Activated CD4-positive, alpha-beta T cell treated with anti-CD3 and anti-CD28 coated beads, Interleukin-2, amount 10 ng/mL, durations not matched to agents 24 days and 14 days (primary cell): Measurements from ENCODE around the gene TSHR. TPM values are rescaled to one million over a fixed set of nuclear protein-coding genes. Genes with fewer than 3 reads are reported as not detected.

ENCODE experiments used
- DNase-seq: peaks from one replicate; pipeline ENCODE4 v3.0.0; 2022
- H3K27ac Mint-ChIP-seq: one replicate; pipeline ENCODE4 v1.8.0; 2022; ENCODE audit warnings: mild to moderate bottlenecking, mixed read lengths
- H3K27me3 Mint-ChIP-seq: one replicate; pipeline ENCODE4 v1.8.0; 2022; ENCODE audit warnings: mixed read lengths
- H3K36me3 Mint-ChIP-seq: one replicate; pipeline ENCODE4 v1.8.0; 2022; ENCODE audit warnings: low read depth, mild to moderate bottlenecking, mixed read lengths
- H3K4me1 Mint-ChIP-seq: one replicate; pipeline ENCODE4 v1.8.0; 2021; ENCODE audit warnings: mixed read lengths
- H3K4me3 Mint-ChIP-seq: one replicate; pipeline ENCODE4 v1.8.0; 2022; ENCODE audit warnings: mild to moderate bottlenecking, moderate library complexity, mixed read lengths
- H3K9me3 Mint-ChIP-seq: one replicate; pipeline ENCODE4 v1.8.0; 2021; ENCODE audit warnings: mixed read lengths
- intact Hi-C: fragments of 100-400 bp; cut with micrococcal nuclease; formaldehyde crosslinking; loops from one replicate; pipeline ENCODE4 v1.15.1; 2023
- total RNA-seq: library from RNA; stranded (reverse); gene quantifications from 2 replicates; pipeline ENCODE4 v1.2.3, GENCODE V29; 2022

The TSHR gene
- total RNA-seq, 1 donor from 2014 or later: not detected

GRCh38 chr14:80958226-80958625, 2.8 kb downstream of the TSHR start:
- intact Hi-C loops: no loop called here
- Mint-ChIP-seq H3K27ac (peak overlapping the region; percentile 66), H3K4me3 (peak overlapping the region; percentile 53), H3K27me3 (peaks cover 17% of the 10 kb centered on the region), H3K36me3 (peaks cover 10% of the 10 kb centered on the region), H3K9me3 (peaks cover 10% of the 10 kb centered on the region), H3K4me1 (peaks cover 56% of the 10 kb centered on the region)
- DNase-seq: no peak

GRCh38 chr14:80958939-80959338, 3.5 kb downstream of the TSHR start:
- H3K9me3 Mint-ChIP-seq: peaks cover 10% of the 10 kb centered on the region
- H3K36me3 Mint-ChIP-seq: peaks cover 10% of the 10 kb centered on the region
- peak overlapping the region; percentile 85 for H3K27ac Mint-ChIP-seq
- H3K4me1 Mint-ChIP-seq: peaks cover 56% of the 10 kb centered on the region
- DNase-seq: no peak
- peak overlapping the region; percentile 22 for H3K4me3 Mint-ChIP-seq
- H3K27me3 Mint-ChIP-seq: peaks cover 22% of the 10 kb centered on the region
- intact Hi-C loops: loop anchor here (1.0 kb wide), 7 partner anchors 17 to 260 kb away; no protein-coding TSS in a partner anchor

GRCh38 chr14:80959496-80959895, 4.1 kb downstream of the TSHR start:
- Mint-ChIP-seq H3K27ac (peak overlapping the region; percentile 85), H3K4me1 (peaks cover 56% of the 10 kb centered on the region), H3K4me3 (peak overlapping the region; percentile 38), H3K27me3 (peaks cover 24% of the 10 kb centered on the region), H3K9me3 (peaks cover 10% of the 10 kb centered on the region), H3K36me3 (peaks cover 10% of the 10 kb centered on the region)
- DNase-seq: peak; percentile 94
- intact Hi-C loops: loop anchor here (1.0 kb wide), 7 partner anchors 17 to 260 kb away; no protein-coding TSS in a partner anchor

GRCh38 chr14:80965037-80965436, 9.6 kb downstream of the TSHR start:
- intact Hi-C loops: no loop called here
- H3K27ac Mint-ChIP-seq: no peak overlapping the region
- peaks cover 9% of the 10 kb centered on the region for H3K4me1 Mint-ChIP-seq
- no peak overlapping the region for H3K4me3 Mint-ChIP-seq
- H3K36me3 Mint-ChIP-seq: peaks cover 6% of the 10 kb centered on the region
- DNase-seq: no peak
- H3K9me3 Mint-ChIP-seq: peaks cover 20% of the 10 kb centered on the region
- peaks cover 31% of the 10 kb centered on the region for H3K27me3 Mint-ChIP-seq

GRCh38 chr14:80973931-80974641, 18.7 kb downstream of the TSHR start:
- DNase-seq: no peak
- Mint-ChIP-seq H3K36me3 (peaks cover 4% of the 10 kb centered on the region), H3K27me3 (peaks cover 25% of the 10 kb centered on the region), H3K9me3 (peaks cover 6% of the 10 kb centered on the region), H3K4me3 (no peak overlapping the region), H3K27ac (no peak overlapping the region), H3K4me1 (peaks cover 34% of the 10 kb centered on the region)
- intact Hi-C loops: no loop called here

GRCh38 chr14:80974679-80975078, 19.3 kb downstream of the TSHR start:
- no peak for DNase-seq
- intact Hi-C loops: no loop called here
- Mint-ChIP-seq H3K4me3 (no peak overlapping the region), H3K9me3 (peaks cover 5% of the 10 kb centered on the region), H3K27me3 (peaks cover 24% of the 10 kb centered on the region), H3K36me3 (peaks cover 3% of the 10 kb centered on the region), H3K4me1 (peaks cover 37% of the 10 kb centered on the region), H3K27ac (no peak overlapping the region)

GRCh38 chr14:80977221-80977620, 21.8 kb downstream of the TSHR start:
- Mint-ChIP-seq H3K9me3 (peaks cover 5% of the 10 kb centered on the region), H3K4me1 (peaks cover 41% of the 10 kb centered on the region), H3K27me3 (peaks cover 31% of the 10 kb centered on the region), H3K36me3 (peaks cover 3% of the 10 kb centered on the region), H3K27ac (no peak overlapping the region), H3K4me3 (no peak overlapping the region)
- no peak for DNase-seq
- intact Hi-C loops: no loop called here

GRCh38 chr14:80978403-80978802, 23.0 kb downstream of the TSHR start:
- peaks cover 5% of the 10 kb centered on the region for H3K9me3 Mint-ChIP-seq
- peak overlapping the region; percentile 11 for H3K4me3 Mint-ChIP-seq
- peak; percentile 76 for DNase-seq
- no peak overlapping the region for H3K27ac Mint-ChIP-seq
- H3K36me3 Mint-ChIP-seq: peaks cover 3% of the 10 kb centered on the region
- peaks cover 41% of the 10 kb centered on the region for H3K4me1 Mint-ChIP-seq
- intact Hi-C loops: loop anchor here (1.0 kb wide), 1 partner anchor 19 kb away; no protein-coding TSS in a partner anchor
- H3K27me3 Mint-ChIP-seq: peaks cover 25% of the 10 kb centered on the region

GRCh38 chr14:80979951-80980350, 24.5 kb downstream of the TSHR start:
- DNase-seq: no peak
- peaks cover 36% of the 10 kb centered on the region for H3K4me1 Mint-ChIP-seq

GRCh38 chr14:80981156-80981555, 25.7 kb downstream of the TSHR start:
- H3K9me3 Mint-ChIP-seq: no peaks in the 10 kb centered on the region
- intact Hi-C loops: loop anchor here (10.0 kb wide), 1 partner anchor 46 kb away; no protein-coding TSS in a partner anchor

More at GRCh38 chr14:80979951-80980350, 24.5 kb downstream of the TSHR start:
- Mint-ChIP-seq H3K27ac (no peak overlapping the region), H3K27me3 (peaks cover 18% of the 10 kb centered on the region), H3K4me3 (no peak overlapping the region), H3K9me3 (peaks cover 5% of the 10 kb centered on the region), H3K36me3 (peaks cover 3% of the 10 kb centered on the region)
- intact Hi-C loops: loop anchor here (10.0 kb wide), 1 partner anchor 45 kb away; no protein-coding TSS in a partner anchor

GRCh38 chr14:80981673-80982072, 26.3 kb downstream of the TSHR start:
- H3K9me3 Mint-ChIP-seq: no peaks in the 10 kb centered on the region
- H3K36me3 Mint-ChIP-seq: no peaks in the 10 kb centered on the region
- intact Hi-C loops: loop anchor here (10.0 kb wide), 1 partner anchor 47 kb away; no protein-coding TSS in a partner anchor
- H3K27me3 Mint-ChIP-seq: peaks cover 14% of the 10 kb centered on the region
- H3K4me1 Mint-ChIP-seq: peaks cover 35% of the 10 kb centered on the region
- DNase-seq: no peak
- no peak overlapping the region for H3K27ac Mint-ChIP-seq
- no peak overlapping the region for H3K4me3 Mint-ChIP-seq

More at GRCh38 chr14:80981156-80981555, 25.7 kb downstream of the TSHR start:
- H3K36me3 Mint-ChIP-seq: no peaks in the 10 kb centered on the region
- H3K27me3 Mint-ChIP-seq: peaks cover 14% of the 10 kb centered on the region
- H3K4me3 Mint-ChIP-seq: no peak overlapping the region
- peaks cover 38% of the 10 kb centered on the region for H3K4me1 Mint-ChIP-seq
- no peak overlapping the region for H3K27ac Mint-ChIP-seq
- DNase-seq: no peak

- Mint-ChIP-seq H3K4me3 (no peak overlapping the region), H3K4me1 (peaks cover 28% of the 10 kb centered on the region), H3K9me3 (no peaks in the 10 kb centered on the region), H3K27me3 (peaks cover 14% of the 10 kb centered on the region), H3K27ac (no peak overlapping the region), H3K36me3 (no peaks in the 10 kb centered on the region)
- intact Hi-C loops: loop anchor here (10.0 kb wide), 1 partner anchor 48 kb away; no protein-coding TSS in a partner anchor
- no peak for DNase-seq
Observed at GRCh38 chr14:80982711-80983110, 27.3 kb downstream of the TSHR start.

- no peaks in the 10 kb centered on the region for H3K36me3 Mint-ChIP-seq
- H3K9me3 Mint-ChIP-seq: no peaks in the 10 kb centered on the region
- no peak overlapping the region for H3K27ac Mint-ChIP-seq
- peaks cover 17% of the 10 kb centered on the region for H3K27me3 Mint-ChIP-seq
- intact Hi-C loops: loop anchor here (1.0 to 10.0 kb wide), 3 partner anchors 28 to 53 kb away; no protein-coding TSS in a partner anchor
- peaks cover 8% of the 10 kb centered on the region for H3K4me1 Mint-ChIP-seq
- DNase-seq: peak; percentile 92
- no peak overlapping the region for H3K4me3 Mint-ChIP-seq
Observed at GRCh38 chr14:80987235-80988032, 32.0 kb downstream of the TSHR start.
